ENCODE data around the gene TAS2R30. TPM values are rescaled to one million over a fixed set of nuclear protein-coding genes. Genes with fewer than 3 reads are reported as not detected.

TAS2R30 gene, protein sequence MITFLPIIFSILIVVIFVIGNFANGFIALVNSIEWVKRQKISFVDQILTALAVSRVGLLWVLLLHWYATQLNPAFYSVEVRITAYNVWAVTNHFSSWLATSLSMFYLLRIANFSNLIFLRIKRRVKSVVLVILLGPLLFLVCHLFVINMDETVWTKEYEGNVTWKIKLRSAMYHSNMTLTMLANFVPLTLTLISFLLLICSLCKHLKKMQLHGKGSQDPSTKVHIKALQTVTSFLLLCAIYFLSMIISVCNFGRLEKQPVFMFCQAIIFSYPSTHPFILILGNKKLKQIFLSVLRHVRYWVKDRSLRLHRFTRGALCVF
- 4.1 TPM for total RNA-seq
- long read RNA-seq = 0 reads

DNA sequence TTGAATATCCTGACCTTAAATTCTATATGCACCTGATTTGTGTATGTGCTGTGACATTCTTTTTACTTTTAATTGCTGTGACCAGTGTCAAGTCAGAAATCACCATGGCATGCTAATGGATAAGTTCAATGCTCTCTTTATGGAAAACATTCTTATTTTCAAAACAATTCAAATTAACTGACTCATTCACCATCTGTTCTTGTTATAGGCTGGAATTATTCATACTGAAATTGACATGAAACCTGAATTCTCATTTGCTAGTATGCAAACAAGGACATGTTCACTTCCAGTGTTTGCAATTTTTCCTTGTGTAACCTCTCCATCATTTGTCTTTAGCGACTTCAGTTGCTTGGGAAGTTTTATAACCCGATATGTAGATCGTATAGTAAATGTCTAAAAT lies at the start of gene TAS2R30:
TSS of gene TAS2R30 (minus strand) at position 340 of the 400 bp plus-strand sequence. CDS start 400 bp downstream, outside the sequence.
- no peak for DNase-seq (ENCODE audit: low spot score)

DNA sequence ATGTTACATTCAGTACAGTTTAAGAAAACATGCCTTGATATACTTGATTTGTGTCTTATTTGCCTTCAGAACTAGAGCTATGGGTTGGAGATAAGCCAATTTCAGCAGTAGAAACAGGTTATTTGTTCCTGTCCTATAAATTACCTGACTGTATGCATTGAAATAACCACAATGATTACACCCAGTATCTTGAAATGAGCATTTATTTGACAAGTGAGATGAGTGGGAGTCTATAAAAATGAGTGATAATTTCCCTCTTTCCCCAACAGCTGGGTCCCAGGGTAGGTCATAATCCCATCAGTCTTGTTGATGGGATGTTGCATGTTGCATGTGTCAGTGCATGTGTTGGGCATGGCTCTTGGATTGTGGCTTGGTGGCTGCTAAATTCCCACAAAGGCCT lies 48.6 kb upstream of the TAS2R30 start:
- no peak for DNase-seq (ENCODE audit: low spot score)

DNA sequence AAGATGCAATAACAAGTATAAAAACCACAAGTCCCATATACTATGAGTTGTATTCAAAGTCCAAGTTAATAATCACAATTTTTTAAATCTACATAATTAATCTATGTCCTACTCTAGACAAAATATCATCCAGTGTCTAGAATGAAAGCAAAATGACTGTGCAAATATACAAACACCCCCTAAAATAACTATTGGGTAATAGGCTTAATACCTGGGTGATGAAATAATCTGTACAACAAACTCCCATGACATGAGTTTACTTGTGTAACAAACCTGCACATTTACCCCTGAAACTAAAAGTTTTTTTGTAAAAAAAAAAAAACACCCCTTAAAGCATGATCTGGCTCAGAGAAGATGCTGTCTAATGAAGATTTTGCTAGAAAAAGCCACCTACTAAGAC lies 48.1 kb upstream of the TAS2R30 start:
- DNase-seq (ENCODE audit: low spot score) = no peak

DNA sequence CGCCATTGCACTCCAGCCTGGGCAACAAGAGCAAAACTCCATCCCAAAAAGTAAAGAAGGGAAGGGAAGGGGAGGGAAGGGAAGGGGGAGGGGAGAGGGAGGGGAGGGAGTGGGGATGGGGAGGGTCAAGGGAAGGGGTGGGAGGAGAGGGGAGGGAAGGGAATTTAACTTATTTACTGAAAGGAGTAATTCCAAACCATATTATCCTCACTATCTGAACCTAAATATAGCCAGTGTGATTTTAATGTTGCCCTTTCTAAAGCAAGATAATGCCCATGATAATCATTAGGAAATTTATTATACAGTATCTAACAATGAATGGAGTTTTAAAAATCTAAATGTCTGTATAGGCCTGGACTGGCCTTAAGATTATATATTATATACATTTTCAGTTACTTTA lies 43.8 kb upstream of the TAS2R30 start:
- no peak for DNase-seq (ENCODE audit: low spot score)

DNA sequence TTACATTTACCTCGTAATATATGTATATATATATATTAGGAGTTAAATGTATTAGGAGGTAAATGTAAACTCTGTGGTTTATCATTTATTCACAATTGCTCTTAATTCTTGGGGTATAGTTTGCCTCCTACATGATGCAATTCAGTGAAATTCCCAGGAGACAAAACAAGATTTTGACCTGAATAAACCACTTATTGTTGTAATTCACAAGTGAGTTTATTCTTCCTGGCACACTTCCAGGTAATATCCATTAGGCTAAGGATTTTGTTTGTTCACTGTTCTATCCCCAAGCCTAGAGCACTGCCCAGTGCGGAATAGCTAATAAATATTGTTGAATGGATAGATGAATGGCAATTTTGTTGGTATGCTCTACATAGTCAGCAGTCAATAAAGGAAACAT lies 39.6 kb upstream of the TAS2R30 start:
- no peak for DNase-seq (ENCODE audit: low spot score)

DNA sequence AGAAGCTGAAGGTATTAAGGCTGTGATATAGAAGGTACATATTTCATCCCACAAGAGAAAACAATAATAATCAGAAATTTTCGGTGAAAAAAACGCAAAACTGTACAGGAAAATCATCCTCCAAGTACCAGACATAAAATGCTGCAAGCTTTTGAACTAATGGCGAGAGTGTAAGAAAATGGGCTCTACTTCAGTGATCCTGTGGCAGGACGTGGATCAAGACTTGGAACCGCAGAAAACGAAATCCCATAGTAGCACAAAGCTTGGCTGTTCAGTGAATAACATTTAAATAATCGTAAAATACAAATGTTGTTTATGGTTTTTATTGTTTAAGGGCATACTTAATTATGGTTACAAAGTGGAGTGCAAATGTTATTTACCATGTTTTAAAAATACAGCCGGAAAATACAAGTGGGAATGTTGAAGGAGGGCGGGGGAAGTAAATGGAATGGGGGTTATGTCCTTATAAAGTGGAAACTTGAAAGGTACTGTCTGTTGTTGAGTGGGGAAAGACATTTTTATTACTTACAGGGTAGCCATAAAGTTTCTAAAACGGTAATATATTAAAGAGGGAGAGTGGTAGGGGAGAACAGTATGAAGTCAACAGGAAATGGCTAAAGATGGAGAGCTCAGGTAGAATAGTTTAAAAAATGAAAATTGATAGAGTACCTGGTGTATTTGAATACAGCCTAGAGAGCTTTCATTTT lies 37.7 kb upstream of the TAS2R30 start:
- DNase-seq (ENCODE audit: low spot score) = no peak

DNA sequence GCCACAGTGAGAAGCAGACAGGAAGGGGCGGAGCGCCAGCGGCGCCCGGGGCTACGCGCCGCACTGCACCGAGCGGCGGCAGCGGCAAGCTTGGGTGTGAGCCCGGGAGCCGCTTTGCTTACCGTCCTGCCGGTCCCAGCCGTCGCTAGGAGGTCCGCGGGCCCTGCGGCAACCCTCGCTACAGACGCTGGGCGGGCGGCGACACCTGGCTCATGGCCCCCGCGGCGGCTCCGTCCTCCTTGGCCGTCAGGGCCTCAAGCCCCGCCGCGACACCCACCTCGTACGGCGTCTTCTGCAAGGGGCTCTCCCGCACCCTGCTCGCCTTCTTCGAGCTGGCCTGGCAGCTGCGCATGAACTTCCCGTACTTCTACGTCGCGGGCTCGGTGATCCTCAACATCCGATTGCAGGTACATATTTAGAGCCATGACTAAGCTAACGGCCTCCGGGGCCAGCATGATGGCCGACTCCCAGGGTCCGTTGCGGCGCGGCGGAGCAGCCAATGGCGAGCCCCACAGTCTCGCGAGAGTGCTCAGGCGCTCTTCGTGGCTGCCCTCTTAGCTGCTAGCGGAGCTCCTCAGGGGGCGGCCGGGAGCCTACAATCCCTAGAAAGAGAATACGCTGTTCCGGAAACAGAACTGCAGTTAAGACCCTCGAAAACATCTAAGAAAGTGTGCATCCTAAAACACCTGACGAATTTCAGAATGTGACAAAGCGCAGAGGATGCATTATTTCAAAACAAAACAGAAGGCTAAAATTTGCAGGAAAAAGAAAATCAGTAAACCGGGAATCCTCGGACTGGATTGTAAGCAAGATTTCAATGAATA lies 36.9 kb upstream of the TAS2R30 start, which contains the start of gene SMIM10L1:
TSS of gene SMIM10L1 (plus strand) at position 50 of the 824 bp plus-strand sequence. CDS start at position 213, 163 bp downstream.
- DNase-seq (ENCODE audit: low spot score) = peak; percentile 97

DNA sequence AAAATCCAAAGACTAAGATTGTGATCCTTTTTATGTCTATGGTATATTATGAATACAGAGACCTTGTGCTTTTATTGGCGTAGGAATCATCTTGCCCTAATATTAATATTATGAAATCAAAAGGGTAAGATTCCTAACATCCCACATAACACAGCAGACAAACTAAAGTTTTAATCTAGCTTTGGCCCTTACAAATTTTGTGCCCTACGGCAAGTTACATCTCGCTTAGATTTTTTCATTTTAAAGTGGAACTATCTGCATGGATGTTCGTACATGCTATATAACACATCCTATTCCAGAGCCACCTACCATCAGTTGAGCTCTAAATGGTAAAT lies 36.3 kb upstream of the TAS2R30 start:
- DNase-seq (ENCODE audit: low spot score) = no peak

DNA sequence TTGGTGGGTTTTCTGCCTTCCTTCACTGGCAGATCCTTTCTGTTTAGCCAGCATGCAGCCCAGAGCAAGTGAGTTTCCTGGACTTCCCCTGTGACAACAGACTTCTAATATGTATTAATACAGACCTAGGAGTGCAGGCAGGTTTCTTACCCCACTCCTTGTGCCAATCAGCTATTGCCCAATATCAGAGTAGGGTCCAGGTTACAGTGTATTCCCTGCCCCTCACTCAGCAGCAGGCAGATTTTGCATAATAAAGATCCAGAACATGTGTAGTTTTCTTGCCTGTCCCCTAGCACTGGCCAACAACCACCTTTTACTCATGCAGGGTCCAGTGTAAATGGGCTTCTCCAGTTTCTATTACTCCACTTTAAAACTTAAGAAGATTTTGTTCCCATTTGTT lies 31.9 kb upstream of the TAS2R30 start:
- DNase-seq (ENCODE audit: low spot score) = no peak

DNA sequence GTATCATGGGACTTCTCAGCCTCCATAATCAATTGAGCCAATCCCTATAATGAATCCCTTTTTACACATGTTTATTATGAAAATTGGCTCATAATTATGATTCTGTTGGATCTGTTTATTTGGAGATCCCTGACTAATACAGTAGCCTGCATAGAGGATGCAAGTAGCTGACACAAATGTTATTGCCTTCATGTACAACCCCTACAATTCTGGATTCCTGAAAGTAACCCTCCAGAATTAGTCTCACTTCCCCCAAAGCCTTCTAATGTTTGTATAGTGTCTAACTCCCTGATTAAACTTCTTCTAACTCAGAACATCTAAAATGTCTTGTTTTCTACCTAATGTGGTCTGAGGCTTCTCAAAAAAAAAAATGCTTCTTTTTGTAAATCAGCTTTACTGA lies 29.9 kb upstream of the TAS2R30 start:
- no peak for DNase-seq (ENCODE audit: low spot score)

DNA sequence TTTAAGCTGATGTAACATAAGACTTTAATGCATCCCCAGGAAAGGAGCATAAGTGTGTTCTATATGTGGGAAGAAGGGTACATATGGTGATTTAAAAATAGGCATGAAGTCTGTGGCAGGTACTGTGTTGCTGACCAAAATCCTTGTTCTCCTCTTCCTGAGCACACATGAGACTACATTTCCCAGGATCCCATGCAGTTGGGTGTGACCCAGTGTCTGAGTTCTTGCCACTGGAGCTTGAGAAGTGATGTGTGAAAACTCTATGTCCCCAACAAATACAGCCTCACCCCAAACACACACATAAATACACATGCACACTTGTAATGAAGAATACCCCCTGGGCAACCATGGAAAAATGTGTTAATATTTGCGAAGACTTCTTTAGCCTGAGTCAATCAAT lies 28.1 kb upstream of the TAS2R30 start:
- DNase-seq (ENCODE audit: low spot score) = no peak

DNA sequence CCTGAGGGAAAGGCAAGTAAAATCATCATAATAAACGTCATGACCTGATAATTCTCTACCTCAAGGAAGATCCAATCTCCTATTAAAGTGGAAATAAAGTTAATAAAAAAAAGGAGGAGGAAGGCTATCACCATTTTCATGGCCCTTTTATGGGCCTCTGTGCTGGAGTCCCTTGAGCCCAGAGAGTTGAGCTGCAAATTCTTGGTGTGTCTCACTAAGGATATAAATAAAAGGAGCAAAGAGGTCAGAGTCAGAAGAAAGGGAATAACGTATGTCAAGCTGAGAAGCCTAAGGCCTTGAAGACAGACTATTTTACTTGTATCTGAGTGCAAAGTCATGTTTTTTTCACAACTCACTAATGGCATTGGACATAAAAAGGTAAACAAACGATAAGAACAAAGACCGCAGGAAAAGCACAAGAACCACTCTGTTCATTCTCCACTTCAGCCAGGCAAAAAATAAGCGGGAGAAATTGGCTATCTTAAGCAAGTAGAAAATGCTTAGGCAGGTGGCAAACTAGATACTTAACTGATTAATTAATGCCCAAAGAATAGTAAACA lies 24.5 kb upstream of the TAS2R30 start:
- DNase-seq (ENCODE audit: low spot score) = no peak

DNA sequence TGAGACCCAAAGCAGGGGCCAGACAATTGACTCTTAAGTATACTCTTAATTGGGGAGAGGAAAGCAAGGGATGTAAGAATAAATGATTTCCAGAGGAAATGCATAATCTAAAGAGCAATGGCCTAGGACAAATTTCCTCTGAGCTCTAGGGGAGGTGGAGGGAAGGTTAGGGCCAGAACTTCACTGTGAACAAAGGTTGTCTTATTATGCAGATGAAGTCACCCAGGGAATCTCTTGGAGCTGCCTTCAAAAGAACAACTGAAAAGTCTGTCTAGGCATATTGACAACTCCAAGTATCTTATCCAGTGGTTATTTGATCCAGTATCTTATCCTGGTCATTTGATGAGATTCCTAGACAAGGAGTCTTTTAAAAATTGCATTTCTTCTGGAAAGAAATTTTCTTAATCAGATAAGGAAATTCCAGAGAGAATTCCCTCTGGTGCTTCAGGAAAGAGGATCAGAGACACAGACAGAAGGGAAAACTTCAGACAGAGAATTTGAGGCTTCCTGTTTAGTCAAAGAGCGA lies 20.0 kb upstream of the TAS2R30 start:
- DNase-seq (ENCODE audit: low spot score) = no peak

DNA sequence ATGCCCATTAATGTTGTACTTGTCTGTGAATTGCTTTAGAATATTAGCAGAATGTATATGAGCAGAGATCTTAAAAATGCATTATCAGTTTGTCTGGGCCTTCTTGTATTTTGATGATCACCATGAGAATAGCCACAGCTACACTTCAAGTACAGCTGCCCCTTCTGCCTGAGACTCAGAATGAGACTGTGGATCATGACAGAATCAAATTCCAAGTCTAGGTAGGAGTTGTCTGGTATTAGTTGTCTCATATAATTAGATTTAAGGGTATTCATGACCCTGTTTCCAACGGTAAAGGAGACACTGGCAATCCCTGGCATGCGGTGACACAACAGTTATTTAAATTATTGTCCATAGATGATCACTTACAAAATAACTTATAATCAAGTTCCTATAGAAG lies 18.3 kb upstream of the TAS2R30 start:
- no peak for DNase-seq (ENCODE audit: low spot score)

DNA sequence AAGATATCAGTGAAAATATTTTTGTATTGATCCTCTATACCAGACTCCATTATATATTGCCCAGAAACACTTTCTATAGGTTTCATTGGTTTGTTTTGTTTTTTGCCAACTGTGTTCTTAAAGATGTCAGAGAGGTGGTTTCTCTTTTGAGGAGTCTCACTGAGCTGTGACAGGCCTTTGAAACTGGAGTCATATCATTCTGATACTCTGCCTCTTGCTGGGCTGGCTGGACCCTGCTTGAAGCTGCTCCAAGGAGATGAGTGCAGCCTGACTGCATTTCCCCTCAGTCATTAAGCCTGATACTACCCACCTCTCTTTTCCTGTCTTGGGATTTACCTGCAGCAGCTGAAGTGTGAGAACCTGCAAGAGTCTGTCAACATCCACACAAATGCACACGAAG lies 16.4 kb upstream of the TAS2R30 start:
- no peak for DNase-seq (ENCODE audit: low spot score)

DNA sequence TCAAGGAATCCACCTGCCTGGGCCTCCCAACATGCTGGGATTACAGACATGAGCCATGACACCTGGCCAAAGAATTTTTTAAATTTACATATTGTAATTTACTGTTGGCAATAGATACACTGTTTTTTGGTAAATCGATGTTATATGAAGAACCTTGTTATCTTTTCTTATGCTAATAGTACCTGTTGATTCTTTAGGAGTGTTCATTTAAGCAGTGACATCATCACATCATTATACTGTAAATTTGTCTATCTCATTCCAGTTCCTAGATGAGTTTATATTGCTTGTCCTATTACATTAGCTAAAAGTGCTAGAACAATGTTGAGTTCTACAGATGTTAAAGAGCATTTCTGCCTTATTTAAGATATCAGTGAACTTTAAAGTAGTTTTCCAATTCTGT lies 13.0 kb upstream of the TAS2R30 start:
- no peak for DNase-seq (ENCODE audit: low spot score)

DNA sequence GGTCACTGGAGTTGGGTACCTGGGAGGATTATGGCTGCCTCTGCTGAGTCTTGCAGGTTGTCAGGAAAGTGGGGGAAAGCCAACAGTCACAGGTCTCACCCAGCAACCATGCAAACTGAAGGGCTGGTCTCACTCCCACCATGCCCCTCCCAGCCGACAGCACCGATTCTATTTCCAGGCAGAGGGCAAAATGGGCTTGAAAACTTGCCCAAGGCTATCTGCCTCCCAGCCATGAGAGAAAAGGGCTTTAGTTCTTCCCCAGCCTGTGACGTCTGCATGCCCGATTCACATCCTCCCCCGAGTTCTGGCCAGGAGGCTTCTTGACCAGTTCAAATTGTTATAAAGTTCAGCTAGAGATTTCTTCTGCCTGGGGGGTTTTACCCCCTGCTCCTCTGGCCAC lies 9.9 kb upstream of the TAS2R30 start:
- DNase-seq (ENCODE audit: low spot score) = no peak

DNA sequence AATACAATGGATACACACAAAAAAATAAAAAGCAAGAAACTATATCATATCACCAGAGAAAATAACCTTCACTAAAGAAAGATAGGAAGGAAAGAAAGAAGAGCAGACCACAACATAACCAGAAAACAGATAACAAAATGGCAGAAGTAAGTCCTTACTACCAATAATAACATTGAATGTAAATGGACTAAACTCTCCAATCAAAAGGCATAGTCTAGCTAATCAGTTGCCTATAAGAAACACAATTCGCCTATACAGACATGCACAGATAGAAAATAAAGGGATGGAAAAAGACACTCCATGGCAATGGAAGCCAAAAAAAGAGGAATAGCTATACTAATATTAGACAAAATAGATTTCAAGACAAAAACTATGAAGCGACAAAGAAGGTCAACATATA lies 8.9 kb upstream of the TAS2R30 start:
- no peak for DNase-seq (ENCODE audit: low spot score)

DNA sequence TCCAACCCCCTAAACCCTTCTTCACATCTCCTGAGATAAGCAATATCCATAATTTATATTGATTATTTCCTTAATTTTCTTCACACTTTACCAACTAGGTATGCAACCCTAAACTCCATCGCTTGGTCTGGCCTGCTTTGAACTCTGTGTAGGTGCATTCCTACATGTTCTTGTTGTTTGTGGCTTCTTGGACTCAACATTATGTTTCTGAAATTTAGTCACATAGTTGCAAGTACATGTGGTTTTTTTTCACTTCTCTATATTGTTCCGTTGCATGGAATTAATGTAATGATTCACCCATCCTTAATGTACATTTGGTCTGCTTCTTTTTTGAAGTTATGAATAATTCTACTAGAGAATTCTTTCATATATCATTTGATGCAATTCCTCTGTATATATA lies 1.6 kb upstream of the TAS2R30 start:
- no peak for DNase-seq (ENCODE audit: low spot score)

DNA sequence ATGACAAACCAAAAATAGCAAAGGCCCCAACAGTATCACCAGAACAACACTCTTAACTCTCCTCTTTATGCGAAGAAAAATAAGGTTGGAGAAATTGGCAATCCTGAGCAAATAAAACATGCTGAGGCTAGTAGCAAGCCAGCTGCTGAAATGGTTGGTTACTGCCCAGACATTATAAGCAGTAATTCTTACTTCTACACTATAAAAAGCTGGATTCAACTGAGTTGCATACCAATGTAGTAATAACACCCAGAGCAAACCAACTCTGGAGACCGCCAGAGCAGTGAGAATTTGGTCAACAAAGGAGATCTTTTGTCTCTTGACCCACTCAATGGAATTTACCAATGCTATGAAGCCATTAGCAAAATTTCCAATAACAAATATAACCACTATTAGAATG lies 628 bp downstream of the TAS2R30 start:
- no peak for DNase-seq (ENCODE audit: low spot score)

DNA sequence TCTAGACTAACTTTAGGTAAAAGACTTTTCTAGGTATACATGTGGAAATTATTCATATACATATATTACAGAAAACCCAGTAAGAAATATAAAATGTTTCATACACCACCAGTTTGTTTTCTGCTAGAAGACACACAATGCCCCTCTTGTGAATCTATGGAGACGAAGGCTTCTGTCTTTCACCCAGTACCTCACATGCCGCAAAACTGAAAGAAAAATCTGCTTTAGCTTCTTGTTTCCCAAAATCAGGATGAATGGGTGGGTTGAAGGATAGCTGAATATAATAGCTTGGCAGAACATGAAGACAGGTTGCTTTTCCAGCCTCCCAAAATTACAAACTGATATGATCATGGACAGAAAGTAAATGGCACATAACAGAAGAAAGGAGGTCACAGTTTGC lies 1.3 kb downstream of the TAS2R30 start:
- DNase-seq (ENCODE audit: low spot score) = no peak

DNA sequence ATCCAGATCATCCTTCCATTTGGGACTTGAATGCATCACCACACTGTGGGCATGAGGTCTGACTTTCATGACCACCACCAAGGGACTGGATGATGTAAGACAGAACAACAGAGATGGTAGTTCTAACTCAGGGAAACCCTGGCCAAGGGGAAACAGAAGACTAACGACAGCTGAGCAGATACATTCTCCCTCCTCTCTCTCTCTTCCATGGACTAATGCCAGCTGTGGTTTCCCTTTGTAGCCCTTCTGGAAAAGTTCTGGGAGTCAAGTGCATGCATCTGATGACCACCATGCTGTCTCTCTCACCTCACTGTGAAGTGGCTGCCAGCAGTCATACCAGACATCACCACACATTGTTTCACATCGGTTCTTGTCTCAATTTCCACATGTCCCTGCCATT lies 3.4 kb downstream of the TAS2R30 start:
- no peak for DNase-seq (ENCODE audit: low spot score)

Measured in mesenteric fat pad (tissue), 1 donor.